SH-SY5Y (cell line): ENCODE data around the gene TSPAN14.

Experiments
- GATA2 ChIP-seq: IDR thresholded peaks from 2 replicates; pipeline ENCODE4 v1.6.1; 2011; ENCODE audit warnings: mild to moderate bottlenecking, low read depth, low read length
- GATA3 ChIP-seq: IDR thresholded peaks from 2 replicates; pipeline ENCODE4 v1.6.1; 2011; ENCODE audit warnings: low read depth, mild to moderate bottlenecking, low read length, moderate library complexity

- TF ChIP-seq GATA2 (no peak), GATA3 (no peak)
Measured at GRCh38 chr10:80498078-80498832, 44.1 kb downstream of the TSPAN14 start.
